GM23248 (cell line): ENCODE data around the gene LMOD1. TPM values are rescaled to one million over a fixed set of nuclear protein-coding genes. Genes with fewer than 3 reads are reported as not detected.

ENCODE experiments used
- DNase-seq: peaks from one replicate; pipeline ENCODE4 v3.0.0-alpha.2; 2015
- H2AFZ ChIP-seq: fragments of 200-600 bp; sonication (generic); 2 replicates; pipeline ENCODE4 v1.6.1; 2016; ENCODE audit warnings: antibody characterized with exemption
- H3F3A ChIP-seq: fragments of 200-600 bp; sonication (generic); 2 replicates; pipeline ENCODE4 v1.6.1; 2016; ENCODE audit warnings: mild to moderate bottlenecking, antibody characterized with exemption, mixed run types; ENCODE audit not compliant: insufficient read depth
- H3K27ac ChIP-seq: fragments of 200-600 bp; sonication (generic); 2 replicates; pipeline ENCODE4 v1.5.1; 2016; ENCODE audit warnings: mild to moderate bottlenecking
- H3K27me3 ChIP-seq: fragments of 200-600 bp; sonication (generic); replicated peaks from 2 replicates; pipeline ENCODE4 v1.6.1; 2016; ENCODE audit warnings: mild to moderate bottlenecking; ENCODE audit not compliant: insufficient read depth
- H3K36me3 ChIP-seq: fragments of 200-600 bp; sonication (generic); 2 replicates; pipeline ENCODE4 v1.6.1; 2016; ENCODE audit warnings: low read depth, mild to moderate bottlenecking
- H3K4me1 ChIP-seq: fragments of 200-600 bp; sonication (generic); 2 replicates; pipeline ENCODE4 v1.6.1; 2016; ENCODE audit warnings: mild to moderate bottlenecking; ENCODE audit not compliant: insufficient read depth
- H3K4me2 ChIP-seq: fragments of 200-600 bp; sonication (generic); one replicate; pipeline ENCODE4 v1.6.1; 2016; ENCODE audit warnings: mild to moderate bottlenecking; ENCODE audit not compliant: unreplicated experiment
- H3K4me3 ChIP-seq: fragments of 200-600 bp; sonication (generic); 2 replicates; pipeline ENCODE4 v1.5.1; 2016; ENCODE audit warnings: mild to moderate bottlenecking
- H3K79me2 ChIP-seq: fragments of 200-600 bp; sonication (generic); 2 replicates; pipeline ENCODE4 v1.6.1; 2016; ENCODE audit warnings: mild to moderate bottlenecking; ENCODE audit not compliant: insufficient read depth
- H3K9ac ChIP-seq: fragments of 200-600 bp; sonication (generic); 2 replicates; pipeline ENCODE4 v1.6.1; 2016; ENCODE audit warnings: mild to moderate bottlenecking
- H3K9me2 ChIP-seq: fragments of 200-600 bp; sonication (generic); 2 replicates; pipeline ENCODE4 v1.6.1; 2016; ENCODE audit warnings: mixed run types, mild to moderate bottlenecking, moderate library complexity; ENCODE audit not compliant: insufficient read depth
- H3K9me3 ChIP-seq: fragments of 200-600 bp; sonication (generic); one replicate; pipeline ENCODE4 v1.6.1; 2017; ENCODE audit warnings: low read depth
- H4K20me1 ChIP-seq: fragments of 200-600 bp; sonication (generic); 2 replicates; pipeline ENCODE4 v1.6.0; 2016; ENCODE audit not compliant: insufficient read depth
- EZH2 ChIP-seq: fragments of 200-600 bp; sonication (generic); IDR thresholded peaks from 2 replicates; pipeline ENCODE4 v1.6.1; 2018; ENCODE audit warnings: antibody characterized with exemption, mild to moderate bottlenecking; ENCODE audit not compliant: insufficient read depth, poor library complexity, severe bottlenecking
- EZH2phosphoT487 ChIP-seq: fragments of 200-600 bp; sonication (generic); IDR thresholded peaks from 2 replicates; pipeline ENCODE4 v1.6.1; 2018; ENCODE audit warnings: antibody characterized with exemption, moderate library complexity, mild to moderate bottlenecking, low read depth; ENCODE audit not compliant: insufficient read depth
- WGBS, 2 experiments: methylation state at CpG; one replicate each; pipeline ENCODE4 v1.1.6; 2015 to 2017; ENCODE audit warnings: low lambda C conversion rate in 2 of 2, low coverage in 1 of 2; ENCODE audit errors: missing lambda C conversion rate in 2 of 2; 5-methylcytosine and 5-hydroxymethylcytosine counted together
- in situ Hi-C: fragments of 300-500 bp; cut with MboI; formaldehyde crosslinking; loops from 2 replicates; pipeline ENCODE4 v1.15.0; 2020
- polyA plus RNA-seq: library from polyadenylated mRNA; unstranded; fragments of >200 nt; fragmentation: Nextera tagmentation; extraction: Ambion mirVana; gene quantifications from 2 replicates; pipeline ENCODE4 v1.2.1, GENCODE V29; 2016
- total RNA-seq: library from RNA; depleted of rRNA; stranded (reverse); fragments of >200 nt; shearing (Covaris generic); gene quantifications from 2 replicates; pipeline ENCODE4 v1.2.3, GENCODE V29; 2014

The LMOD1 gene
- total and polyA plus RNA-seq, 2 experiments from 2014 or later: 6.1 to 7.8 TPM

GRCh38 chr1:201880928-201881571 is 65.3 kb downstream of the LMOD1 start:
- no peak overlapping the region for H3K4me2 ChIP-seq
- H3K27me3 ChIP-seq: no peaks in the 10 kb centered on the region
- in situ Hi-C loops: loop anchor here (25.0 kb wide), 1 partner anchor 231 kb away; the partner anchor contains the start of gene GPR37L1
- no peaks in the 10 kb centered on the region for H3K36me3 ChIP-seq
- H3K9me3 ChIP-seq: no peaks in the 10 kb centered on the region
- H3K4me3 ChIP-seq: no peak overlapping the region
- no peak overlapping the region for H2AFZ ChIP-seq
- H3K4me1 ChIP-seq: peaks cover 32% of the 10 kb centered on the region
- no peaks in the 10 kb centered on the region for H4K20me1 ChIP-seq
- no peak for DNase-seq
- H3F3A ChIP-seq: peaks cover 29% of the 10 kb centered on the region
- H3K9me2 ChIP-seq: no peaks in the 10 kb centered on the region
- H3K9ac ChIP-seq: no peak overlapping the region
- no peak overlapping the region for H3K27ac ChIP-seq
- no peak for TF ChIP-seq EZH2phosphoT487
- 53 to 56% methylated on average over 6 of the region's 6 CpGs for WGBS, 2 experiments
- H3K79me2 ChIP-seq: no peaks in the 10 kb centered on the region

- Histone ChIP-seq H3K79me2 (no peaks in the 10 kb centered on the region), H2AFZ (no peak overlapping the region), H3K27me3 (no peaks in the 10 kb centered on the region), H3K4me3 (no peak overlapping the region), H3K36me3 (peaks cover 7% of the 10 kb centered on the region; the same call in 1 of the 2 replicates), H4K20me1 (no peaks in the 10 kb centered on the region), H3K27ac (no peak overlapping the region), H3K4me2 (no peak overlapping the region), H3K9me3 (no peaks in the 10 kb centered on the region), H3F3A (peaks cover 16% of the 10 kb centered on the region), H3K9ac (no peak overlapping the region), H3K9me2 (no peaks in the 10 kb centered on the region), H3K4me1 (peaks cover 5% of the 10 kb centered on the region)
- TF ChIP-seq EZH2phosphoT487: no peak
- no peak for TF ChIP-seq EZH2
- in situ Hi-C loops: loop anchor here (25.0 kb wide), 1 partner anchor 234 kb away; the partner anchor contains the start of gene GPR37L1
- WGBS, 2 experiments: 43 to 50% methylated on average over 6 of the region's 6 CpGs
- peak; percentile 67 for DNase-seq
Observed at GRCh38 chr1:201877877-201878401, 68.4 kb downstream of the LMOD1 start.

- no peaks in the 10 kb centered on the region for H3K79me2 ChIP-seq
- no peak overlapping the region for H2AFZ ChIP-seq
- peaks cover 23% of the 10 kb centered on the region for H3K36me3 ChIP-seq
- H4K20me1 ChIP-seq: no peaks in the 10 kb centered on the region
- no peaks in the 10 kb centered on the region for H3K9me3 ChIP-seq
- no peaks in the 10 kb centered on the region for H3K9me2 ChIP-seq
- TF ChIP-seq EZH2 (no peak), EZH2phosphoT487 (no peak)
- 63 to 68% methylated on average over 8 of the region's 8 CpGs for WGBS, 2 experiments
- no peak overlapping the region for H3K4me2 ChIP-seq
- H3K27me3 ChIP-seq: no peaks in the 10 kb centered on the region
- peak; percentile 57 for DNase-seq
- in situ Hi-C loops: loop anchor here (25.0 kb wide), 1 partner anchor 236 kb away; the partner anchor contains the start of gene GPR37L1
- H3K27ac ChIP-seq: no peak overlapping the region
- no peaks in the 10 kb centered on the region for H3K4me1 ChIP-seq
- H3K4me3 ChIP-seq: no peak overlapping the region
- H3K9ac ChIP-seq: no peak overlapping the region
- peaks cover 1% of the 10 kb centered on the region; the same call in 1 of the 2 replicates for H3F3A ChIP-seq
Observed at GRCh38 chr1:201876148-201876818, 70.1 kb downstream of the LMOD1 start.

- DNase-seq: no peak
- Histone ChIP-seq H3F3A (no peaks in the 10 kb centered on the region), H3K27ac (no peak overlapping the region), H3K4me2 (no peak overlapping the region), H3K4me3 (no peak overlapping the region), H3K36me3 (peaks cover 34% of the 10 kb centered on the region), H3K9me3 (no peaks in the 10 kb centered on the region), H3K9me2 (no peaks in the 10 kb centered on the region), H2AFZ (no peak overlapping the region), H3K4me1 (no peaks in the 10 kb centered on the region), H3K79me2 (no peaks in the 10 kb centered on the region), H3K9ac (no peak overlapping the region), H3K27me3 (no peaks in the 10 kb centered on the region), H4K20me1 (no peaks in the 10 kb centered on the region)
- no peak for TF ChIP-seq EZH2
- TF ChIP-seq EZH2phosphoT487: no peak
- in situ Hi-C loops: loop anchor here (25.0 kb wide), 1 partner anchor 238 kb away; the partner anchor contains the start of gene GPR37L1
- WGBS, 2 experiments: 92 to 94% methylated on average over 1 of the region's 1 CpG
Observed at GRCh38 chr1:201874672-201875071, 71.7 kb downstream of the LMOD1 start.
